MCF 10A (cell line): ENCODE results near the gene TPRX1. TPM values are rescaled to one million over a fixed set of nuclear protein-coding genes. Genes with fewer than 3 reads are reported as not detected.
"Not testable (repeated sequence)": the region's sequence is repeated elsewhere in the genome, so short reads cannot be mapped to it uniquely, and the experiment has no call there.

Source experiments
- BruUV-seq: library from RNA; stranded (reverse); fragments of 400-500 nt; replicated peaks from 2 replicates; lab custom pipeline; 2021; lab: Mats Ljungman, UMichigan
- CTCF ChIA-PET: fragments of 300-600 bp; sonication (Branson Sonifier 250); formaldehyde crosslinking; extraction: SDS; loops from one replicate; lab custom pipeline; 2021; ENCODE audit warnings: antibody characterized with exemption, inconsistent platforms; lab: Yijun Ruan, JAX
- POLR2A ChIA-PET: fragments of 300-600, 350-650 bp; sonication (Branson Sonifier 250); formaldehyde crosslinking; extraction: SDS; loops from one replicate; lab custom pipeline; 2020; ENCODE audit warnings: antibody characterized with exemption, inconsistent platforms; lab: Yijun Ruan, JAX
- DNase-seq: peaks from one replicate; pipeline ENCODE4 v3.0.0-alpha.2; 2018; ENCODE audit not compliant: unreplicated experiment
- H3K27ac Mint-ChIP-seq: one replicate; pipeline ENCODE4 v1.8.0; 2022; ENCODE audit warnings: mild to moderate bottlenecking, low read depth, mixed read lengths; ENCODE audit not compliant: unreplicated experiment
- H3K27me3 Mint-ChIP-seq: one replicate; pipeline ENCODE4 v1.8.0; 2022; ENCODE audit warnings: mixed read lengths; ENCODE audit not compliant: insufficient read depth, unreplicated experiment
- H3K36me3 Mint-ChIP-seq: one replicate; pipeline ENCODE4 v1.8.0; 2022; ENCODE audit warnings: mild to moderate bottlenecking, moderate library complexity, mixed read lengths; ENCODE audit not compliant: insufficient read depth, unreplicated experiment
- H3K4me1 Mint-ChIP-seq: one replicate; pipeline ENCODE4 v1.8.0; 2022; ENCODE audit warnings: mixed read lengths; ENCODE audit not compliant: insufficient read depth, unreplicated experiment
- H3K4me3 Mint-ChIP-seq: one replicate; pipeline ENCODE4 v1.8.0; 2022; ENCODE audit warnings: mild to moderate bottlenecking, moderate library complexity, mixed read lengths; ENCODE audit not compliant: unreplicated experiment
- H3K9me3 Mint-ChIP-seq: one replicate; pipeline ENCODE4 v1.8.0; 2022; ENCODE audit warnings: mixed read lengths; ENCODE audit not compliant: unreplicated experiment
- intact Hi-C: fragments of 100-400 bp; cut with micrococcal nuclease; formaldehyde crosslinking; loops from 2 replicates; pipeline ENCODE4 v1.14.1; 2022
- total RNA-seq: library from RNA; stranded (reverse); gene quantifications from 2 replicates; pipeline ENCODE4 v1.2.3, GENCODE V29; 2022
- TF ChIP-seq, protein P1 (sequence below): fragments of 200-600 bp; IDR thresholded peaks from one replicate; pipeline ENCODE4 v1.8.0; 2022; ENCODE audit warnings: antibody characterized with exemption, mild to moderate bottlenecking; ENCODE audit not compliant: unreplicated experiment

Gene TPRX1
- total RNA-seq, 1 experiment from 2014 or later = not detected

DNA sequence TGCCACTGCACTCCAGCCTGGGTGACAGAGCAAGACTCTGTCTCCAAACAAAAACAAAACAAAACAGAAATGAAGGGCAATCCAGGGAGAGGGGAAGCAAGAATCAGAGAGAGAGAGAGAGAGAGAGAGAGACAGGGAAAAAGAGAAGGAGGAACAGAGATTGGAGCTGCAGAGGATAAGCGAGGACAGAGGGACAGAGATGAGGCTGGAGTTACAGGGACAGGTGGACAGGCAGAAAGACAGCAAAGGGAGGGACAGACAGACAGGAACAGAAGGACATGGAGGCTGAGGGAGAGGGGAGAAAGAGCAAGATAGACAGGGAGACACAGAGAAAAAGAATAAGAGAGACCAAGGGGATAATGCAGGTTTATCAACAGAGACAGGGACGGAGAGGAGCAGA lies 16.1 kb upstream of the TPRX1 start:
- Mint-ChIP-seq H3K36me3 (no peaks in the 10 kb centered on the region), H3K4me3 (no peak overlapping the region), H3K27ac (no peak overlapping the region), H3K4me1 (no peaks in the 10 kb centered on the region), H3K9me3 (no peaks in the 10 kb centered on the region), H3K27me3 (peaks cover 40% of the 10 kb centered on the region)
- no peak for DNase-seq
- no TSS peak for BruUV-seq
- TF ChIP-seq, protein P1, sequence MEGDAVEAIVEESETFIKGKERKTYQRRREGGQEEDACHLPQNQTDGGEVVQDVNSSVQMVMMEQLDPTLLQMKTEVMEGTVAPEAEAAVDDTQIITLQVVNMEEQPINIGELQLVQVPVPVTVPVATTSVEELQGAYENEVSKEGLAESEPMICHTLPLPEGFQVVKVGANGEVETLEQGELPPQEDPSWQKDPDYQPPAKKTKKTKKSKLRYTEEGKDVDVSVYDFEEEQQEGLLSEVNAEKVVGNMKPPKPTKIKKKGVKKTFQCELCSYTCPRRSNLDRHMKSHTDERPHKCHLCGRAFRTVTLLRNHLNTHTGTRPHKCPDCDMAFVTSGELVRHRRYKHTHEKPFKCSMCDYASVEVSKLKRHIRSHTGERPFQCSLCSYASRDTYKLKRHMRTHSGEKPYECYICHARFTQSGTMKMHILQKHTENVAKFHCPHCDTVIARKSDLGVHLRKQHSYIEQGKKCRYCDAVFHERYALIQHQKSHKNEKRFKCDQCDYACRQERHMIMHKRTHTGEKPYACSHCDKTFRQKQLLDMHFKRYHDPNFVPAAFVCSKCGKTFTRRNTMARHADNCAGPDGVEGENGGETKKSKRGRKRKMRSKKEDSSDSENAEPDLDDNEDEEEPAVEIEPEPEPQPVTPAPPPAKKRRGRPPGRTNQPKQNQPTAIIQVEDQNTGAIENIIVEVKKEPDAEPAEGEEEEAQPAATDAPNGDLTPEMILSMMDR = no peak
- intact Hi-C loops = no loop called here
- ChIA-PET POLR2A (no interaction called here), CTCF (no interaction called here)

DNA sequence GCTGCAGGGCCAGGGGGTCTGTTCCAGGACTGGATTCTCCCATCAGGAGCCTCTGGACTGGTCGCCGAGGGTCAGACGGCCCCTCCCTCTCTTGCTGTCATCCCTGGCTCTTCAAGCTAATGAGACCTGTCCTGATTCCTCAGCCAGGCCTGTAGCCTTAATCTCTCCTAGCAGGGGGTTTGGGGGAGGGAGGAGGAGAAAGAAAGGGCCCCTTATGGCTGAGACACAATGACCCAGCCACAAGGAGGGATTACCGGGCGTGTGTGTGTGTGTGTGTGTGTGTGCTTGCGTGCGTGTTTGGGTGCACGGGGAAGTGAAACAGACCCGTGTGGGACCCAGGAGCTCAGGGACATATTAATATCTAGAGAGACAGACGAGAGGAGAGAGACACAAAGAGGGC lies 15.5 kb upstream of the TPRX1 start:
- ChIA-PET POLR2A (no interaction called here), CTCF (no interaction called here)
- DNase-seq = no peak
- TF ChIP-seq, protein P1 = no peak
- Mint-ChIP-seq H3K27me3 (peaks cover 40% of the 10 kb centered on the region), H3K9me3 (no peaks in the 10 kb centered on the region), H3K4me1 (no peaks in the 10 kb centered on the region), H3K27ac (no peak overlapping the region), H3K36me3 (no peaks in the 10 kb centered on the region), H3K4me3 (no peak overlapping the region)
- intact Hi-C loops = no loop called here
- BruUV-seq = no TSS peak

- DNase-seq, H3K9me3 Mint-ChIP-seq, CTCF ChIA-PET, H3K4me1 Mint-ChIP-seq, H3K4me3 Mint-ChIP-seq, BruUV-seq, intact Hi-C loops, POLR2A ChIA-PET, H3K27ac Mint-ChIP-seq, H3K36me3 Mint-ChIP-seq: not testable (repeated sequence)
- peaks cover 40% of the 10 kb centered on the region for H3K27me3 Mint-ChIP-seq
Observed at GRCh38 chr19:47818221-47818620, 13.9 kb upstream of the TPRX1 start.

- H3K27ac Mint-ChIP-seq, H3K9me3 Mint-ChIP-seq, DNase-seq, intact Hi-C loops, H3K36me3 Mint-ChIP-seq, H3K4me3 Mint-ChIP-seq, CTCF ChIA-PET, BruUV-seq, H3K4me1 Mint-ChIP-seq: not testable (repeated sequence)
- POLR2A ChIA-PET = interaction anchor here (0.7 kb wide), 1 partner anchor 24 kb away, joined by 3 read pairs; no protein-coding TSS in a partner anchor
- peaks cover 36% of the 10 kb centered on the region for H3K27me3 Mint-ChIP-seq
Observed at GRCh38 chr19:47816270-47816669, 11.9 kb upstream of the TPRX1 start.

DNA sequence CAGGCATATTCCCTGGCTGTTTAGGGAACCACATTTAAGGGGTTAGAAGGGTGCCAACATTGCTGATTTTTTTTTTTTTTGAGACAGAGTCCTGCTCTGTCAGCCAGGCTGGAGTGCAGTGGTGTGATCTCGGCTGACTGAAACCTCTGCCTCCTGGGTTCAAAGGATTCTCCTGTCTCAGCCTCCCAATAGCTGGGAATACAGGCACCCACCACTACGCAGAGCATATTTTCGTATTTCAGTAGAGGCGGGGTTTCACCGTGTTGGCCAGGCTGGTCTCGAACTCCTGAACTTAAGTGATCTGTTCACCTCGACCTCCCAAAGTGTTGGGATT lies 9.6 kb upstream of the TPRX1 start:
- H3K9me3 Mint-ChIP-seq = no peaks in the 10 kb centered on the region
- TF ChIP-seq, protein P1 = no peak
- ChIA-PET CTCF (interaction anchor here (0.7 to 1.2 kb wide), 7 partner anchors 9 to 391 kb away, joined by 3 to 5 read pairs (median 3); no protein-coding TSS in a partner anchor), POLR2A (no interaction called here)
- no peak overlapping the region for H3K4me3 Mint-ChIP-seq
- no TSS peak for BruUV-seq
- peaks cover 13% of the 10 kb centered on the region for H3K27me3 Mint-ChIP-seq
- intact Hi-C loops = no loop called here
- no peaks in the 10 kb centered on the region for H3K4me1 Mint-ChIP-seq
- no peak for DNase-seq
- H3K27ac Mint-ChIP-seq = no peak overlapping the region
- H3K36me3 Mint-ChIP-seq = no peaks in the 10 kb centered on the region
